Erythroblast (primary cell): ENCODE results near the gene RBM44.

Experiments
- GATA1 ChIP-seq: IDR thresholded peaks from 2 replicates; pipeline ENCODE4 v1.6.1; 2011; ENCODE audit warnings: low read depth, mild to moderate bottlenecking, control low read depth, low read length, moderate library complexity
- POLR2A ChIP-seq: IDR thresholded peaks from 2 replicates; pipeline ENCODE4 v1.6.1; 2011; ENCODE audit warnings: mild to moderate bottlenecking, low read length

DNA sequence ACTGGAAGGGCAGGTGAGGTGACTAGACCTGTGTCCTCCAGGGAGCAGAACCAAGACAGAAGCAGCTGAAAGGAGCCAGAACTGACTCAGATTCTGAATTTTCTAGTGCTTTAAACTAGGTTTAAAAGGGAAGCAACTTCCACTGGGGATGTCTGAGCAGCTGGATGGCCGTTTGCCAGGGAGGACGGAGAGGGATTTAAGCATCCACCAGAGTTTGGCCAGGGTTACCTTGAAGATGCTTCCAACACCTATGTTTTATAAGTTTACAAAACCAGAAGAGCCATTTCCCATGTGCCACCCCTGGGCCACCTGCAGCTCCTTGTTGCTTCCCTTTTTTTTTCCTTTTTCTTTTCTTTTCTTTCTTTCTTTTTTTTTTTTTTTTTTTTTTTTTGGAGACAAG lies 48.6 kb upstream of the RBM44 start:
- TF ChIP-seq POLR2A, result no peak
- TF ChIP-seq GATA1, result no peak
